HepG2 (cell line): Measurements from ENCODE around the gene PLA2R1. TPM values are rescaled to one million over a fixed set of nuclear protein-coding genes. Genes with fewer than 3 reads are reported as not detected.

ENCODE experiments used
- ATAC-seq: fragments of 200-7000 bp; cut with Tn5 transposase; 3 replicates; pipeline ENCODE4 v1.9.1; 2020; ENCODE audit warnings: mild to moderate bottlenecking, moderate library complexity
- BruUV-seq: library from RNA; stranded (reverse); fragments of 400-500 nt; replicated peaks from 2 replicates; lab custom pipeline; 2021; lab: Mats Ljungman, UMichigan
- CTCF ChIA-PET: fragments of 300-600 bp; formaldehyde crosslinking; extraction: SDS; loops from one replicate; lab custom pipeline; 2021; ENCODE audit warnings: low total read pairs, inconsistent platforms, low intra/inter-chr PET ratio; lab: Yijun Ruan, JAX
- POLR2A ChIA-PET: fragments of 350-600 bp; sonication (Branson Sonifier 250); formaldehyde crosslinking; loops from one replicate; lab custom pipeline; 2020; ENCODE audit warnings: antibody characterized with exemption, inconsistent platforms; lab: Yijun Ruan, JAX
- DNase-seq: peaks from one replicate; pipeline ENCODE4 v3.0.0-alpha.2; 2015; ENCODE audit warnings: low spot score
- FAIRE-seq: peaks from 3 replicates; lab custom pipeline; 2011; peaks lifted over from hg19 to GRCh38; lab: Jason Lieb, UNC
- H2AFZ ChIP-seq: one replicate; pipeline ENCODE4 v1.6.1; 2011; ENCODE audit warnings: low read length, inconsistent platforms
- H3K27ac ChIP-seq: fragments of 300-600 bp; 3 replicates; pipeline ENCODE4 v1.8.0; 2011; ENCODE audit warnings: mixed run types, mild to moderate bottlenecking, mixed read lengths, low read length, inconsistent platforms; ENCODE audit not compliant: insufficient read depth; ENCODE audit errors: extremely low read length
- H3K27me3 ChIP-seq, 2 experiments: fragments of 200-600 bp in 1 of 2; 2 replicates in 1 of 2; 3 replicates in 1 of 2; pipeline versions ENCODE4 v1.6.0 to v1.8.0; 2011; ENCODE audit warnings: low read length in 2 of 2, mild to moderate bottlenecking in 2 of 2, moderate library complexity in 2 of 2, inconsistent platforms in 1 of 2; ENCODE audit not compliant: insufficient read depth in 2 of 2, control insufficient read depth in 1 of 2
- H3K36me3 ChIP-seq, 2 experiments: fragments of 200-600 bp in 1 of 2; replicated peaks in 1 of 2; 2 replicates in 1 of 2; 3 replicates in 1 of 2; pipeline versions ENCODE4 v1.5.1 to v1.8.0; 2011; ENCODE audit warnings: low read length in 2 of 2, inconsistent platforms in 1 of 2; ENCODE audit not compliant: insufficient read depth in 2 of 2, control insufficient read depth in 1 of 2
- H3K4me1 ChIP-seq: 2 replicates; pipeline ENCODE4 v1.5.1; 2012; ENCODE audit warnings: low read length, inconsistent platforms; ENCODE audit not compliant: insufficient read depth
- H3K4me2 ChIP-seq: 2 replicates; pipeline ENCODE4 v1.6.0; 2011; ENCODE audit warnings: low read depth, low read length, inconsistent platforms
- H3K4me3 ChIP-seq, 3 experiments: fragments of 200-600 bp in 1 of 3; sonication (generic), shearing (Covaris generic) in 1 of 3; replicated peaks in 1 of 3; 2 replicates each; pipeline ENCODE4 v1.5.1; 2011 to 2016; ENCODE audit warnings: low read length in 3 of 3, inconsistent platforms in 2 of 3, low read depth in 2 of 3, mild to moderate bottlenecking in 2 of 3, control low read depth in 1 of 3, mixed read lengths in 1 of 3; ENCODE audit not compliant: insufficient read depth in 1 of 3
- H3K79me2 ChIP-seq: one replicate; pipeline ENCODE4 v1.6.1; 2011; ENCODE audit warnings: low read length, inconsistent platforms; ENCODE audit not compliant: insufficient read depth
- H3K9ac ChIP-seq: 2 replicates; pipeline ENCODE4 v1.6.0; 2011; ENCODE audit warnings: mild to moderate bottlenecking, low read depth, low read length, inconsistent platforms; ENCODE audit not compliant: insufficient read depth
- H3K9me3 ChIP-seq: 2 replicates; pipeline ENCODE4 v1.5.1; 2012; ENCODE audit warnings: mild to moderate bottlenecking, low read length
- H4K20me1 ChIP-seq: 2 replicates; pipeline ENCODE4 v1.6.0; 2011; ENCODE audit warnings: inconsistent platforms, mild to moderate bottlenecking, low read length, moderate library complexity; ENCODE audit not compliant: insufficient read depth
- FLYWCH1 ChIP-seq: sonication (generic); formaldehyde crosslinking; IDR thresholded peaks from 2 replicates; pipeline ENCODE4 v1.8.1; 2023; ENCODE audit warnings: mild to moderate bottlenecking, missing genetic modification reagents
- GPN1 ChIP-seq: sonication (generic); formaldehyde crosslinking; IDR thresholded peaks from 2 replicates; pipeline ENCODE4 v1.5.1; 2020; ENCODE audit warnings: missing genetic modification reagents, borderline replicate concordance
- NFE2 ChIP-seq: sonication (generic); formaldehyde crosslinking; IDR thresholded peaks from 2 replicates; pipeline ENCODE4 v1.4.0; 2020; ENCODE audit warnings: missing genetic modification reagents
- PAX8 ChIP-seq: sonication (generic); formaldehyde crosslinking; IDR thresholded peaks from 2 replicates; pipeline ENCODE4 v1.8.0; 2022; ENCODE audit warnings: mild to moderate bottlenecking, missing genetic modification reagents, borderline replicate concordance
- PHF20 ChIP-seq: sonication (generic); formaldehyde crosslinking; IDR thresholded peaks from 2 replicates; pipeline ENCODE4 v1.5.0; 2020; ENCODE audit warnings: mild to moderate bottlenecking, missing genetic modification reagents
- RAD21 ChIP-seq: fragments of 450-650 bp; formaldehyde crosslinking; IDR thresholded peaks from 2 replicates; pipeline ENCODE4 v1.5.0; 2020; ENCODE audit warnings: mild to moderate bottlenecking
- SIX4 ChIP-seq: sonication (generic); formaldehyde crosslinking; IDR thresholded peaks from 2 replicates; pipeline ENCODE4 v1.4.0; 2020; ENCODE audit warnings: missing genetic modification reagents
- SMYD3 ChIP-seq: sonication (generic); formaldehyde crosslinking; IDR thresholded peaks from 2 replicates; pipeline ENCODE4 v1.8.1; 2023; ENCODE audit warnings: mild to moderate bottlenecking, missing genetic modification reagents
- SP2 ChIP-seq: sonication (generic); formaldehyde crosslinking; IDR thresholded peaks from 2 replicates; pipeline ENCODE4 v1.5.1; 2020; ENCODE audit warnings: mild to moderate bottlenecking, missing genetic modification reagents
- TGIF2 ChIP-seq: IDR thresholded peaks from 2 replicates; pipeline ENCODE4 v1.6.1; 2016; ENCODE audit warnings: control low read depth, missing compliant biosample characterization
- ZNF160 ChIP-seq: sonication (generic); formaldehyde crosslinking; IDR thresholded peaks from 2 replicates; pipeline ENCODE4 v1.8.0; 2022; ENCODE audit warnings: mild to moderate bottlenecking, inconsistent platforms, missing genetic modification reagents
- ZNF776 ChIP-seq: sonication (generic); formaldehyde crosslinking; IDR thresholded peaks from 2 replicates; pipeline ENCODE4 v1.4.0; 2020; ENCODE audit warnings: mild to moderate bottlenecking, missing genetic modification reagents
- WGBS: methylation state at CpG from one replicate; pipeline ENCODE4 v1.1.6; 2017; ENCODE audit warnings: low lambda C conversion rate; 5-methylcytosine and 5-hydroxymethylcytosine counted together
- in situ Hi-C: cut with HindIII; loops from 2 replicates; pipeline ENCODE4 v1.10.0; 2017; ENCODE audit warnings: low pct_unique_long_range_greater_than_20kb; ENCODE audit not compliant: extremely low pct_ligation_motif_present
- intact Hi-C: fragments of 100-400 bp; cut with micrococcal nuclease; formaldehyde crosslinking; loops from one replicate; pipeline ENCODE4 v1.10.0; 2022; ENCODE audit not compliant: unreplicated experiment
- polyA plus RNA-seq, 8 experiments: library from polyadenylated mRNA; depleted of rRNA in 3 of 8; stranded (reverse) in 7 of 8; unstranded in 1 of 8; fragments of >200 nt; fragmentation: Illumina TruSeq in 4 of 8; extraction: Trizol in 4 of 8; gene quantifications; 2 replicates each; pipeline versions ENCODE4 v1.2.1 to v1.2.3, GENCODE V29; 2011 to 2016; ENCODE audit warnings: low read depth in 4 of 8, missing spikeins in 1 of 8, mixed read lengths in 1 of 8; ENCODE audit not compliant: insufficient read depth in 1 of 8
- total RNA-seq, 5 experiments: library from RNA; depleted of rRNA; stranded (reverse); fragments of >200 nt; fragmentation: Illumina TruSeq; extraction: Trizol; gene quantifications; 2 replicates each; pipeline ENCODE4 v1.2.3, GENCODE V29; 2016; ENCODE audit warnings: low read depth in 1 of 5
- TF ChIP-seq, protein P1 (sequence below): sonication (generic); formaldehyde crosslinking; IDR thresholded peaks from 2 replicates; pipeline ENCODE4 v1.8.0; 2022; ENCODE audit warnings: missing genetic modification reagents, mild to moderate bottlenecking, inconsistent platforms, borderline replicate concordance
- TF ChIP-seq, protein P2 (sequence below): sonication (generic); formaldehyde crosslinking; IDR thresholded peaks from 2 replicates; pipeline ENCODE4 v1.5.0; 2020; ENCODE audit warnings: missing genetic modification reagents
- TF ChIP-seq, protein P3 (sequence below): sonication (generic); formaldehyde crosslinking; IDR thresholded peaks from 2 replicates; pipeline ENCODE4 v1.5.0; 2020; ENCODE audit warnings: mild to moderate bottlenecking, missing genetic modification reagents, moderate library complexity
- TF ChIP-seq, protein P4 (sequence below): sonication (generic); formaldehyde crosslinking; IDR thresholded peaks from 2 replicates; pipeline ENCODE4 v1.4.0; 2020; ENCODE audit warnings: low read depth, mild to moderate bottlenecking, missing genetic modification reagents

The PLA2R1 gene
- total and polyA plus RNA-seq, 2 of the 13 experiments (the other 11 are each of a cell fraction or from before 2014, with no cell fraction given) = not detected

DNA sequence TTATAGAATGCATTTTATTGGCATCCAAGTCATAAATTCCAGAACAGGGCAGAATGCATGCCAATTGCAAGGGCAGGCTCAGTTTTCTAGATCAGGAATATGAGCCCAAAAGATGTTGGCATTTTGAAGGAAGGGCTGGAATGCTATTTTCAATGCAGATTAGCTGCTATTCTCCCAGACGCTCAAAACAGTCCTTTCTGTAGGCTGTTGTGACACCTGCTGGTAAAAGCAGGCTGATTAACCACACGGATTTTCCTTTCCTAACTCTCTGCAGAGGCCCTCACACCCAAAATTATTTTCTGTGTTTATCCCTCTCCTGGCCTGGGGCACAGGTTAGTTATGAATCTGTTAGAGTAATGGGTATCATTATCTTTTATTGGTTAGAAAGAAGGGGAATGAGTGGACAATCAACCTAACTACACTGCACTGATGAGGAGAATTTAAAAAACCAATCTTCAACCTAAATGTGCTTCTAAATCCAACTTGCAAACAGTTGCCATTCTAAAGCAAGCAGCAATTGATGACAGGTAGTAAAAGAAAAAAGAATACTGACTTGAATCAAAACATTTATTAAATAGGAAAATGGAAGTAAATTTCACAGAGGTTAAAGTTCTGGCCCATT lies 94.0 kb downstream of the PLA2R1 start (continued):
- TF ChIP-seq, protein P1, sequence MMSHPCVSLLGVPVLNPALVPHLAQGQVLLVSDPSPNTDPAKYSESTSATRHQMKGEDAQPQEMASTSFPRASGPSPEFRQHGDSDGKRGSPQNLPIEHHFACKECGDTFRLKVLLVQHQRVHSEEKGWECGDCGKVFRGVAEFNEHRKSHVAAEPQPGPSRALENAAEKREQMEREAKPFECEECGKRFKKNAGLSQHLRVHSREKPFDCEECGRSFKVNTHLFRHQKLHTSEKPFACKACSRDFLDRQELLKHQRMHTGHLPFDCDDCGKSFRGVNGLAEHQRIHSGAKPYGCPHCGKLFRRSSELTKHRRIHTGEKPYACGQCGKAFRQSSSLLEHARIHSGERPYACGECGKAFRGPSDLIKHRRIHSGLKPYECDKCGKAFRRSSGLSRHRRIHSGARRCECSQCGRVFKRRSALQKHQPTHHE (CRISPR knock-in tag) = no peak
- TF ChIP-seq PAX8 = no peak
- TF ChIP-seq SMYD3 (CRISPR knock-in tag) = no peak
- TF ChIP-seq, protein P2, sequence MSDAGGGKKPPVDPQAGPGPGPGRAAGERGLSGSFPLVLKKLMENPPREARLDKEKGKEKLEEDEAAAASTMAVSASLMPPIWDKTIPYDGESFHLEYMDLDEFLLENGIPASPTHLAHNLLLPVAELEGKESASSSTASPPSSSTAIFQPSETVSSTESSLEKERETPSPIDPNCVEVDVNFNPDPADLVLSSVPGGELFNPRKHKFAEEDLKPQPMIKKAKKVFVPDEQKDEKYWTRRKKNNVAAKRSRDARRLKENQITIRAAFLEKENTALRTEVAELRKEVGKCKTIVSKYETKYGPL (CRISPR knock-in tag) = no peak
- TF ChIP-seq RAD21 (CRISPR knock-in tag) = peak; percentile 52; the same call in 1 of the 2 replicates
- TF ChIP-seq, protein P3, sequence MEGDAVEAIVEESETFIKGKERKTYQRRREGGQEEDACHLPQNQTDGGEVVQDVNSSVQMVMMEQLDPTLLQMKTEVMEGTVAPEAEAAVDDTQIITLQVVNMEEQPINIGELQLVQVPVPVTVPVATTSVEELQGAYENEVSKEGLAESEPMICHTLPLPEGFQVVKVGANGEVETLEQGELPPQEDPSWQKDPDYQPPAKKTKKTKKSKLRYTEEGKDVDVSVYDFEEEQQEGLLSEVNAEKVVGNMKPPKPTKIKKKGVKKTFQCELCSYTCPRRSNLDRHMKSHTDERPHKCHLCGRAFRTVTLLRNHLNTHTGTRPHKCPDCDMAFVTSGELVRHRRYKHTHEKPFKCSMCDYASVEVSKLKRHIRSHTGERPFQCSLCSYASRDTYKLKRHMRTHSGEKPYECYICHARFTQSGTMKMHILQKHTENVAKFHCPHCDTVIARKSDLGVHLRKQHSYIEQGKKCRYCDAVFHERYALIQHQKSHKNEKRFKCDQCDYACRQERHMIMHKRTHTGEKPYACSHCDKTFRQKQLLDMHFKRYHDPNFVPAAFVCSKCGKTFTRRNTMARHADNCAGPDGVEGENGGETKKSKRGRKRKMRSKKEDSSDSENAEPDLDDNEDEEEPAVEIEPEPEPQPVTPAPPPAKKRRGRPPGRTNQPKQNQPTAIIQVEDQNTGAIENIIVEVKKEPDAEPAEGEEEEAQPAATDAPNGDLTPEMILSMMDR = peak; percentile 75

DNA sequence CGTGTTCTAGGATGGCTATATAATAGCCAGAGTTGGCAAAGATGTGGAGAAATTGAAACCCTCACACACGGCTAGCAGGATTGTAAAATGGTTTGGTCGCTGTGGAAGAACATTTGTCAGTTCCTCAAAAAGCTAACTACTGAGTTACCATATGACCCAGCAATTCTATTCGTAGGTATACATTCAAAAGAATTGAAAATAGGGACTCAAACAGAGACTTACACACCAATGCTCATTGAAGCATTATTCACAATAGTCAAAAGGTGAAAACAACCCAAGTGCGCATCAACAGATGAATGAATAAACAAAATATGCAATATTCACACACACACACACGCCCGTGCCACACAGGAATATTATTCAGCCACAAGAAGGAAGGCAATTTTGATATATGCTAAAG lies 98.7 kb downstream of the PLA2R1 start:
- DNase-seq (no peak), FAIRE-seq (no peak), ATAC-seq (no peak)
- H4K20me1 ChIP-seq = no peaks in the 10 kb centered on the region
- H3K9me3 ChIP-seq = no peaks in the 10 kb centered on the region
- in situ Hi-C loops = no loop called here
- H3K9ac ChIP-seq = no peak overlapping the region
- H3K27ac ChIP-seq = no peak overlapping the region
- no peaks in the 10 kb centered on the region for H3K79me2 ChIP-seq
- H3K27me3 ChIP-seq = peaks cover 0 to 9% of the 10 kb centered on the region in 2 experiments; a peak in 1 of 5 replicates
- POLR2A ChIA-PET = no interaction called here
- H3K4me2 ChIP-seq = no peak overlapping the region
- no TSS peak for BruUV-seq
- intact Hi-C loops = no loop called here
- H3K36me3 ChIP-seq = no peaks in the 10 kb centered on the region
- H2AFZ ChIP-seq = no peak overlapping the region
- WGBS = 15% methylated on average over 7 of the region's 7 CpGs
- H3K4me1 ChIP-seq = peaks cover 5% of the 10 kb centered on the region; the same call in 1 of the 2 replicates
- CTCF ChIA-PET = no interaction called here
- no peak overlapping the region for H3K4me3 ChIP-seq
- TF ChIP-seq ZNF776 (CRISPR knock-in tag) (no peak), FLYWCH1 (CRISPR knock-in tag) (no peak), ZNF160 (CRISPR knock-in tag) (no peak), TGIF2 (CRISPR knock-in tag) (no peak), PHF20 (CRISPR knock-in tag) (no peak), GPN1 (no peak), SIX4 (CRISPR knock-in tag) (no peak), SP2 (no peak), NFE2 (CRISPR knock-in tag) (no peak)
- TF ChIP-seq, protein P3 = no peak
- TF ChIP-seq, protein P4, sequence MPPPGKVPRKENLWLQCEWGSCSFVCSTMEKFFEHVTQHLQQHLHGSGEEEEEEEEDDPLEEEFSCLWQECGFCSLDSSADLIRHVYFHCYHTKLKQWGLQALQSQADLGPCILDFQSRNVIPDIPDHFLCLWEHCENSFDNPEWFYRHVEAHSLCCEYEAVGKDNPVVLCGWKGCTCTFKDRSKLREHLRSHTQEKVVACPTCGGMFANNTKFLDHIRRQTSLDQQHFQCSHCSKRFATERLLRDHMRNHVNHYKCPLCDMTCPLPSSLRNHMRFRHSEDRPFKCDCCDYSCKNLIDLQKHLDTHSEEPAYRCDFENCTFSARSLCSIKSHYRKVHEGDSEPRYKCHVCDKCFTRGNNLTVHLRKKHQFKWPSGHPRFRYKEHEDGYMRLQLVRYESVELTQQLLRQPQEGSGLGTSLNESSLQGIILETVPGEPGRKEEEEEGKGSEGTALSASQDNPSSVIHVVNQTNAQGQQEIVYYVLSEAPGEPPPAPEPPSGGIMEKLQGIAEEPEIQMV (CRISPR knock-in tag) = no peak
